Uterus (tissue), 4 donors: ENCODE results near the gene DZIP1L. TPM values are rescaled to one million over a fixed set of nuclear protein-coding genes. Genes with fewer than 3 reads are reported as not detected.

Experiments used
- DNase-seq, 2 donors: peaks; one replicate each; pipeline ENCODE4 v3.0.0-alpha.2; 2019 to 2020
- H3K27ac ChIP-seq, 2 donors: fragments of 200-600 bp; sonication (generic); 1 replicate in 1 of 2; 2 replicates in 1 of 2; pipeline ENCODE4 v1.5.1; 2016 to 2018
- H3K27me3 ChIP-seq, 2 donors: fragments of 200-600 bp; sonication (generic); one replicate each; pipeline ENCODE4 v1.5.1; 2018 to 2019; ENCODE audit warnings: control low read depth in 1 of 2
- H3K36me3 ChIP-seq, 2 donors: fragments of 200-600 bp; sonication (generic); one replicate each; pipeline ENCODE4 v1.5.1; 2019; ENCODE audit warnings: control low read depth in 1 of 2
- H3K4me1 ChIP-seq, 2 donors: fragments of 200-600 bp; sonication (generic); one replicate each; pipeline ENCODE4 v1.5.1; 2018 to 2019; ENCODE audit warnings: control low read depth in 1 of 2
- H3K4me3 ChIP-seq, 2 donors: fragments of 200-600 bp; sonication (generic); 1 replicate in 1 of 2; 2 replicates in 1 of 2; pipeline ENCODE4 v1.5.1; 2018 to 2019; ENCODE audit warnings: mild to moderate bottlenecking in 1 of 2
- H3K9me3 ChIP-seq, 2 donors: fragments of 200-600 bp; sonication (generic); one replicate each; pipeline ENCODE4 v1.5.1; 2019; ENCODE audit warnings: control low read depth in 1 of 2
- POLR2A ChIP-seq, 2 donors: fragments of 450-650 bp; IDR thresholded peaks; one replicate each; pipeline ENCODE4 v1.6.1; 2016; ENCODE audit warnings: antibody characterized with exemption in 2 of 2, mild to moderate bottlenecking in 1 of 2, moderate library complexity in 1 of 2
- intact Hi-C: fragments of 100-400 bp; cut with DNase I; formaldehyde crosslinking; loops from one replicate; pipeline ENCODE4 v1.15.1; 2023; ENCODE audit warnings: low total_unique reads
- total RNA-seq, 4 donors: library from RNA; depleted of rRNA in 3 of 4; stranded (reverse); fragments of >200 nt in 3 of 4; gene quantifications; one replicate each; pipeline versions ENCODE4 v1.1.0 to v1.2.4, GENCODE V29; 2014 to 2023
- TF ChIP-seq, protein P1 (sequence below), 4 experiments: fragments of 200-600 bp in 2 of 4; fragments of 450-650 bp in 2 of 4; sonication (generic) in 2 of 4; IDR thresholded peaks; one replicate each; pipeline ENCODE4 v1.5.1; 2016 to 2019; ENCODE audit warnings: antibody characterized with exemption in 4 of 4, mild to moderate bottlenecking in 2 of 4, moderate library complexity in 1 of 4
- donor health status: DM: yes; HTN: yes; CAD: no.

Gene DZIP1L
- total RNA-seq, 4 donors from 2014 or later, result 3.8 to 58.5 (median 32.7) TPM

DNA sequence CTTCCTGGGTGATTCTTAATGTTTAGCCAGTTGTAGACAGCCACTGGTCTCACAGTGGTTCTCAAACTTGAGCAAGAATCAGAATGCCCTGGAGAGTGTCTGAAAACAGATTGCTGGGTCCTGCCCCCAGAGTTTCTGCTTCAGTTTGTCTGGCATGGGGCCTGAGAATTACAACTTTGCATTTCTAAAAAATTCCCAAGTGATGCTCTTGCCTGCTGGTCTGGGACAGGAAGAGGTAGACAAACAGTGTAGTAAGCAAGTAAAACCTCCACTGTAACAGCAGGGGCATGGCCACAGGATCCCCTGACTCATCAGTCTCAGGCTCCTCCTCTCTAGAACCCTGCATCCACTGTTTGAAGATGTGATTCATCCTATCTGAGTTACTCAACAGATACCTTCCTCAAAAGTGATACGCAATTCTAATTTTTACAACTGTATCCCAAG is 36.5 kb downstream of the DZIP1L start:
- TF ChIP-seq POLR2A (IDR thresholded peaks at IDR 0.05), result no peak
- TF ChIP-seq, protein P1, sequence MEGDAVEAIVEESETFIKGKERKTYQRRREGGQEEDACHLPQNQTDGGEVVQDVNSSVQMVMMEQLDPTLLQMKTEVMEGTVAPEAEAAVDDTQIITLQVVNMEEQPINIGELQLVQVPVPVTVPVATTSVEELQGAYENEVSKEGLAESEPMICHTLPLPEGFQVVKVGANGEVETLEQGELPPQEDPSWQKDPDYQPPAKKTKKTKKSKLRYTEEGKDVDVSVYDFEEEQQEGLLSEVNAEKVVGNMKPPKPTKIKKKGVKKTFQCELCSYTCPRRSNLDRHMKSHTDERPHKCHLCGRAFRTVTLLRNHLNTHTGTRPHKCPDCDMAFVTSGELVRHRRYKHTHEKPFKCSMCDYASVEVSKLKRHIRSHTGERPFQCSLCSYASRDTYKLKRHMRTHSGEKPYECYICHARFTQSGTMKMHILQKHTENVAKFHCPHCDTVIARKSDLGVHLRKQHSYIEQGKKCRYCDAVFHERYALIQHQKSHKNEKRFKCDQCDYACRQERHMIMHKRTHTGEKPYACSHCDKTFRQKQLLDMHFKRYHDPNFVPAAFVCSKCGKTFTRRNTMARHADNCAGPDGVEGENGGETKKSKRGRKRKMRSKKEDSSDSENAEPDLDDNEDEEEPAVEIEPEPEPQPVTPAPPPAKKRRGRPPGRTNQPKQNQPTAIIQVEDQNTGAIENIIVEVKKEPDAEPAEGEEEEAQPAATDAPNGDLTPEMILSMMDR (IDR thresholded peaks at IDR 0.05), result no peak
- Histone ChIP-seq H3K4me1 (no peaks in the 10 kb centered on the region), H3K27me3 (no peaks in the 10 kb centered on the region), H3K36me3 (no peaks in the 10 kb centered on the region), H3K9me3 (no peaks in the 10 kb centered on the region), H3K4me3 (no peak overlapping the region), H3K27ac (no peak overlapping the region)
- no peak for DNase-seq
- intact Hi-C loops, result no loop called here

DNA sequence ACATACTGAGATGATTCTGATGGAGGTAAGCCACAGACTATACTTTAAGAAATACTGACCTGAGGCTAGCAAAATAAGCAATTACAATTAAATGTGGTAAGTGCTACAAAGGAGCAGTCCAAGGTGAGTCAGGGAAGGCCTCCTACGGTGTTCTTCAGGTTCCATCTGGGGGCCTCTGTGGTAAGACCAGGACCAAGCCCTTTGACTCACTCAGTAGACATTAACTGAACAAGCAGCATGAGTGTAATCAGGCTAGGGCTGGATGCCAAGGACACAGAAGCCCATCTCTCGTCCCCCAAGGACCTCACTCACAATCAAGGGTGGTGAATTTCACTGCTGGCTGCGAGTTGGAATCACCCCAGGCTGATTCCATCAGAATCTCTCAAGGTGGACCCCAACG is 37.3 kb downstream of the DZIP1L start:
- Histone ChIP-seq H3K27me3 (no peaks in the 10 kb centered on the region), H3K27ac (no peak overlapping the region), H3K36me3 (no peaks in the 10 kb centered on the region), H3K9me3 (no peaks in the 10 kb centered on the region), H3K4me3 (no peak overlapping the region), H3K4me1 (no peaks in the 10 kb centered on the region)
- intact Hi-C loops, result no loop called here
- no peak for DNase-seq
- no peak for TF ChIP-seq POLR2A (IDR thresholded peaks at IDR 0.05)
- TF ChIP-seq, protein P1 (IDR thresholded peaks at IDR 0.05), result no peak

DNA sequence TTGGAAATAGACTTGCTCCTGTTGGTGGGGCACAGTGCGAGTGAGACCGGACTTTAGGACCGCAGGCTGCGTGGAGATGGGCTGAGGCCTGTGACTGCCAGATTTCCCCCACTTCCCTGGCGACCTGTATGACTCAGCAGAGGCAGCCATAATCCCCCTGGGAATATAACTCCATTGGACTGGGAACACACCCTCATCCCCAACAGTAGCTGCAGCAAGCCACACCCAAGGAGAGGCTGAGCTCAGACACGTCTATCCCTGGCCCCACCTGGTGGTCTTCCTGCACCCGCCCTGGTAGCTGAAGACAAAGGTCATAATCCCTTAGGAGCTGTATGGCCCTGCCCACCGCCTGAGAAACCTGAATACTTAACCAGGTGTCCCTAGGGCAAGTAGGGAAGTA is 42.6 kb downstream of the DZIP1L start:
- no peak for DNase-seq
- intact Hi-C loops, result no loop called here
- H3K27me3 ChIP-seq, result no peaks in the 10 kb centered on the region
- H3K4me3 ChIP-seq, result no peak overlapping the region
- H3K27ac ChIP-seq, result no peak overlapping the region
- TF ChIP-seq POLR2A (IDR thresholded peaks at IDR 0.05), result no peak
- TF ChIP-seq, protein P1 (IDR thresholded peaks at IDR 0.05), result no peak
- H3K36me3 ChIP-seq, result no peaks in the 10 kb centered on the region
- H3K9me3 ChIP-seq, result no peaks in the 10 kb centered on the region
- H3K4me1 ChIP-seq, result no peaks in the 10 kb centered on the region

DNA sequence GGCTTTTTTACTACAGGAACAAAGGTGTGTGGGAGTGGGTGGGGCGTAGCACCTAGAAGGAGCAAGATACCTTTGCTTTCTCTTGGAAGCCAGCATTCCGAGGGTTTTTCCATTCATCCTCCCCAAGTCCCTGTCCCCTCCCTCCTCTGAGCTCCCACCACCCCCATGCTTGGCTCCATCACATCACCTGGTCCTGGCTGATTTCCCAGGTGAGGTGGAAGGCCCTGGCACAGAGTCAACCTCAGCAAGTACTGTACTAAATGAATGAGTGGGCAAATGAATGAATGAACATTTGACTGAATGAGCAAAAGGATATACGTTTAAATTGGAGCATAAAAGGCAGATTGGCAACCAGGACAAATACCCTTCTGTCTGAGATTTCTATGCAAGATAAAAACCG is 45.4 kb downstream of the DZIP1L start:
- DNase-seq, result no peak
- TF ChIP-seq, protein P1 (IDR thresholded peaks at IDR 0.05), result no peak
- TF ChIP-seq POLR2A (IDR thresholded peaks at IDR 0.05), result no peak
- Histone ChIP-seq H3K4me1 (no peaks in the 10 kb centered on the region), H3K9me3 (no peaks in the 10 kb centered on the region), H3K27me3 (no peaks in the 10 kb centered on the region), H3K4me3 (no peak overlapping the region), H3K27ac (no peak overlapping the region), H3K36me3 (no peaks in the 10 kb centered on the region)
- intact Hi-C loops, result no loop called here

DNA sequence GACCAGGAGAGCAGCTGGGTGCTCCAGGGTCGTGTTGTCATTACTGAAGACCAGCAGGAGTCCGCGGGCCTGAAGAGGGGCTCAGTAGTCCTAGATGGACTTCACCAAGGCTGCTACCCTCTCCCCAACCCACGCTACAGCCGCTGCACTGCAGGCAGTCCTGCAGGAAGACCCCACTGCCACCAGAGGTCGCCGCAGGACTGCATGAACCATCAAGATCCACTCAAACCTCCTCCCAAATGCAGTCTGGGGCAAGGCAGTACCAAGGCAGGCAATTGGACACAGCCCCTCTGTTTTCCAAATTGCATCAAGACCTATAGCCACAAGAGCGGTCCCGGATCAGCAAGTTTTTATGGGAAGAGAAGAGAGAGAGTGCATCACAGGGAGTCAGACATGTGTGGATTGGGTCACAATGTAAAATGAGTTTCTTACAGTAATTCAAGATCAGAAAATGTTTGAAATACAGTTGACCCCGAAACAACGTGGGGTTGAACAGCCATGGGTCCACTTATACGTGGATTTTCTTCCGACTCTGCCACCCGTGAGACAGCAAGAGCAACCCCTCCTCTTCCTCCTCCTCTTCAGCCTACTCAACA is 46.7 kb downstream of the DZIP1L start:
- Histone ChIP-seq H3K36me3 (no peaks in the 10 kb centered on the region), H3K9me3 (no peaks in the 10 kb centered on the region), H3K4me3 (no peak overlapping the region), H3K4me1 (no peaks in the 10 kb centered on the region), H3K27me3 (no peaks in the 10 kb centered on the region), H3K27ac (no peak overlapping the region)
- intact Hi-C loops, result loop anchor here (5.0 kb wide), 1 partner anchor 49 kb away; the partner anchor contains the start of gene DZIP1L
- TF ChIP-seq POLR2A (IDR thresholded peaks at IDR 0.05), result no peak
- TF ChIP-seq, protein P1 (IDR thresholded peaks at IDR 0.05), result peak; percentile 94 to 97 (median 96)
- DNase-seq, result peak; percentile 71 to 78
